Measurements from ENCODE around the gene OR10G6.

DNA sequence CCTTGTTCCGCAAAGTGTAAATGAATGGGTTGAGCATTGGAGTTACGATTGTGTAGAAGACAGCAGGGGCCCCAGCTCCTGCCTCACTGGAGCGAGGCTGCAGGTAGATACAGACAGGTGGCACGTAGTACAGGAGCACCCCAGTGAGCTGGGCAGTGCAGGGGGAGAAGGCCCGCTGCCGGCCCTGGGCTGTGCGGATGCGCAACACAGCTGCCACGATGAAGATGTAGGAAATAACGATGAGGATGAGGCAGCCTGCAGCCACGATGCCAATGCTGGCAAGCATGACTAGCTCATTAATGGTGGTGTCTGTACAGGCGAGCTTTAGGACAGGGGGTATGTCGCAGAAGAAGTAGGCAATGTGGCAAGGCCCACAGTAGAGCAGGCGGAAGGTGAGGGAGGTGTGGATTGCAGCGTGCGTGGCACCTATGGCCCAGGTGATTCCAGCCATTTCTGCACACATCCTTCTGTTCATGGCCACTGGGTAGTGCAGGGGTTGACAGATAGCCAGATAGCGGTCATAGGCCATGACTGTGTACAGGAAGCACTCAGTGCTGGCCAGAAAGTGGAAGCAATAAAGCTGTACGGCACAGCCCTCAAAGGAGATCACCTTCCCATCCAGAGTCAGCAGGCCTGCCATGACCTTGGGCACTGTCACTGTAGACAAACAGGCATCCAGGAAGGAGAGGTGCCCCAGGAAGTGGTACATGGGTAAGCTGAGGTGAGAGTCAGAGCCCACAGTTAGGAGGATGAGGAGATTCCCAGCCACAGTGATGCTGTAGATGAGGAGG, 18.0 kb downstream of the OR10G6 start:
- TF ChIP-seq POLR2A (IDR thresholded peaks at IDR 0.05) (no peak), EP300 (IDR thresholded peaks at IDR 0.05) (no peak)
